Measurements from ENCODE around the gene CLEC4C. TPM values are rescaled to one million over a fixed set of nuclear protein-coding genes. Genes with fewer than 3 reads are reported as not detected.

The CLEC4C gene
- total RNA-seq, 1 experiment from 2014 or later: not detected

GRCh38 chr12:7705846-7706245 lies 41.3 kb downstream of the CLEC4C start:
- CTCF ChIA-PET: no interaction called here

DNA sequence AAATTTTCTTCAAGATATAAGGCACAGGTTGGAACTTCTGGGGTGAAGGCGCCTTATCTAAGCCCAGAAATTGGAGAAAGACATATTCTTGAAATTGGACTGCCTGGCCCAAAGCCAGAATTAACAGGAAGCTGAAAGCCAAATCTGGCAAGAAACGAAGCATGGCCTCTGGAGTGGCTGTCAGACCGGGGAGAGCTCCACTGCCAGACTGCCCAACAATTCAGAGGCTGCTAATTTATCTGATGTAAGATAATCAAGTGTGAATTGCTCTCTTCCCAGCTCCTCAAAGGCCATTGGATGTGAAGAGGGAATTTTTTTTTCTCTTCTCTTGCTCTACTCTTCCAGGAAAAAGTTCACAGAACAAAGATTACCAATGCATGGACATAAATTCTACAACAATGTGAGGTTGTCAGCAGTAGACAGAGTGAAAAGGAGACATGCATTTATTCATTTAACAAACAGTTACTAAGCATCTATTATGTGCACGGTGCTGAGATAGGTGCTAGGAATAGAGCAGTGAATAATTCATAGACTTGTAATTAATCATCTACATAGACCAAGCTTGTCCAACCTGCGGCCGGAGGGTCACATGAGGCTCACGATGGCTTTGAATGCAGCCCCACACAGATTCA lies 51.5 kb downstream of the CLEC4C start, which contains the start of gene GDF3:
GDF3 (minus strand) TSS at position 210 of the 632 bp plus-strand sequence; CDS start at position 163, 47 bp downstream.
- H3K9me3 ChIP-seq (ENCODE audit: control insufficient read depth, insufficient read depth, low read depth, low read length): no peaks in the 10 kb centered on the region
- ChIA-PET POLR2A (no interaction called here), CTCF (no interaction called here)
- no peaks in the 10 kb centered on the region for H3K36me3 ChIP-seq (ENCODE audit: control insufficient read depth, insufficient read depth, low read length)
- TF ChIP-seq REST (IDR thresholded peaks at IDR 0.05; ENCODE audit: insufficient read depth in 1 of 2, low read depth in 2 of 2, low read length in 1 of 2) (no peak), POLR2AphosphoS5 (IDR thresholded peaks at IDR 0.05; ENCODE audit: low read depth, low read length) (no peak), SIN3A (IDR thresholded peaks at IDR 0.05; ENCODE audit: borderline replicate concordance, insufficient read depth, low read depth, low read length) (no peak), TCF7L2 (IDR thresholded peaks at IDR 0.05; ENCODE audit: low read depth, low read length) (no peak), CTCF (IDR thresholded peaks at IDR 0.05) (no peak)
- in situ Hi-C loops (cut with HindIII; ENCODE audit: low pct_unique_long_range_greater_than_20kb, low sequenced_read_pairs) (no loop called here), intact Hi-C loops (cut with micrococcal nuclease; ENCODE audit: unreplicated experiment) (no loop called here)
- DNase-seq (ENCODE audit: low read depth, low spot score): no peak
- no peaks in the 10 kb centered on the region for H3K27me3 ChIP-seq (ENCODE audit: control insufficient read depth, insufficient read depth, low read length)
- H3K4me1 ChIP-seq (ENCODE audit: control insufficient read depth, insufficient read depth, low read length): no peaks in the 10 kb centered on the region
- no peak for ATAC-seq
- H3K4me3 ChIP-seq (ENCODE audit: low read depth in 2 of 2, low read length in 2 of 2): no peak within 1 kb of the TSS
- BruUV-seq (replicated peaks): no TSS peak
- no peak within 1 kb of the TSS for H3K27ac ChIP-seq (ENCODE audit: low read length)

More at GRCh38 chr12:7705846-7706245, 41.3 kb downstream of the CLEC4C start:
- Histone ChIP-seq H3K4me3 (ENCODE audit: low read depth in 2 of 2, low read length in 2 of 2) (no peak overlapping the region), H3K36me3 (ENCODE audit: control insufficient read depth, insufficient read depth, low read length) (no peaks in the 10 kb centered on the region), H3K27ac (ENCODE audit: low read length) (no peak overlapping the region), H3K4me1 (ENCODE audit: control insufficient read depth, insufficient read depth, low read length) (no peaks in the 10 kb centered on the region), H3K9me3 (ENCODE audit: control insufficient read depth, insufficient read depth, low read depth, low read length) (no peaks in the 10 kb centered on the region), H3K27me3 (ENCODE audit: control insufficient read depth, insufficient read depth, low read length) (no peaks in the 10 kb centered on the region)
- no peak for TF ChIP-seq POLR2AphosphoS5 (IDR thresholded peaks at IDR 0.05; ENCODE audit: low read depth, low read length)
- TF ChIP-seq TCF7L2 (IDR thresholded peaks at IDR 0.05; ENCODE audit: low read depth, low read length): no peak
- TF ChIP-seq CTCF (IDR thresholded peaks at IDR 0.05): no peak
- no peak for TF ChIP-seq SIN3A (IDR thresholded peaks at IDR 0.05; ENCODE audit: borderline replicate concordance, insufficient read depth, low read depth, low read length)
- TF ChIP-seq REST (IDR thresholded peaks at IDR 0.05; ENCODE audit: insufficient read depth in 1 of 2, low read depth in 2 of 2, low read length in 1 of 2): no peak
- POLR2A ChIA-PET: no interaction called here
- ATAC-seq (no peak), DNase-seq (ENCODE audit: low read depth, low spot score) (no peak)
- no TSS peak for BruUV-seq (replicated peaks)
- intact Hi-C loops (cut with micrococcal nuclease; ENCODE audit: unreplicated experiment) (no loop called here), in situ Hi-C loops (cut with HindIII; ENCODE audit: low pct_unique_long_range_greater_than_20kb, low sequenced_read_pairs) (no loop called here)
